MV-4-11 (cell line): Measurements from ENCODE around the gene PTK7.
"Not testable (repeated sequence)": the region's sequence is repeated elsewhere in the genome, so short reads cannot be mapped to it uniquely, and the experiment has no call there.

Source experiments
- DNase-seq: peaks from one replicate; lab custom pipeline; 2025; lab: John Stamatoyannopoulos, UW

Gene PTK7

DNA sequence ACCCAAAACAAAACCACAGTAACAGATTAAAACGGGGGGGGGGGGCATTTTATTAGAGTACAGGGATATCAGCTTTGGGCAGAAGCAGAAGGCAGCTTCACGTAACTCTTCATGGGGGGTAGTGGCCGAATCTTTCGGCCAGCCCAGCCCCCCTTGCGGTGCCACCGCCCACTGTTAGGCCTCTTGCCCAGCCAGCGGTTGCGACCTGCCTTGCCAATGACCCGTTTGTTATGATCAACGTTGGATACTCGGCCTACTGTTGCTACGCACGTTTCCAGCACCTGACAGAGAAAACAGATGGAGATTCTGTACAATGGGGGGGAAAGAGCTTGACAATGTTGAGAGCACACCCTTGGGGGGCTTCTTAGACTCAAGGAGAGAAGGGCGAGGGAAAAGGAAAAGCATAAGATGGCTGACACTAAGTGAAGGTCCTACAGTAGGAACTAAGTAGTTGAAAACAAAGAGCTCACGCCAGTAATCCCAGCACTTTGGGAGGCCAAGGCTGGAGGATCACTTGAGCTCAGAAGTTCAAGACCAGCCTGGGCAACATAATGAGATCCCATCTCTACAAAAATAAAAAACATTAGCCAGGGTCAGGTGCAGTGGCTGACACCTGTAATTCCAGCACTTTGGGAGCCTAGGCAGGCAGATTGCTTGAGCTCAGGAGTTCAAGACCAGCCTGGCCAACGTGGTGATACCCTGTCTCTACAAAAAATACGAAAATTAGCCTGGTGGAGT is 21.7 kb upstream of the PTK7 start:
- no peak for DNase-seq

DNA sequence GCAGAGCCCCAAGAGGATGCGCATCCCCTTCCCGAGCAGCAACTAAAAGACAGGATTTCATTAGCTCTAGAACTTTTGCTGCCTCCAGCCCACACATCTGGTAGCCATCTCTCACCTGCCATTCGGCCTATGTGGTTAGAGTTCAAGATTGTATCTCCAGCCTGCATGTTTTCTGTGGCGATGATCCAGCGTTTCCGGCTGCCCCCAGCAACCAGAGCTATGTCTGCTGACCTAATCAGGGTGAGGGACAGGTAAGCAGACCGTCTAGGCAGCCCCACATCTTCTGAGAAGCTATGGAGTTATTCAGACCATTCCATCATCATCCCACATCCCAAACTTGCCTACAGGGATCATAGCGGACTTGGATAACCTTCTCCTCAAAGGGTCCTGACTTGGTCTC is 20.1 kb upstream of the PTK7 start:
- DNase-seq: no peak

DNA sequence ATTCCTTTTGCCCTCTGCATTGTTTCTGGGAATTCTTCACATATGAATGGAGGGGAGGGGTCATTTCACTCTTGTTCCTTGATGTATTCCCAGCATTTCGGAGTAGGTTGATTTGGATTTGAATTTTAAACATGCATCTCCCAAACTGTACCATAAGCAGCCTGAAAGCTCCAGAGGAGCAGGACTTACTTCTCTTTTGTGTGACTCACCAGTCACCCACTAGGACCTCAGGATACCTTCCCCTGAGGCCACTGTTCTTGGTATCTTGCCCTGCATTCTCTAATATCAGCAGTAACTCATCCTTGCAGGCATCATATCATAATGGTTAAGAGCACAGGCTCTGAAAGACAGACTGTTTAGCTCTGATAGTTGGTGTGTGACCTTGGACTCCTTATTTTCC is 17.6 kb upstream of the PTK7 start:
- DNase-seq: peak; percentile 20

DNA sequence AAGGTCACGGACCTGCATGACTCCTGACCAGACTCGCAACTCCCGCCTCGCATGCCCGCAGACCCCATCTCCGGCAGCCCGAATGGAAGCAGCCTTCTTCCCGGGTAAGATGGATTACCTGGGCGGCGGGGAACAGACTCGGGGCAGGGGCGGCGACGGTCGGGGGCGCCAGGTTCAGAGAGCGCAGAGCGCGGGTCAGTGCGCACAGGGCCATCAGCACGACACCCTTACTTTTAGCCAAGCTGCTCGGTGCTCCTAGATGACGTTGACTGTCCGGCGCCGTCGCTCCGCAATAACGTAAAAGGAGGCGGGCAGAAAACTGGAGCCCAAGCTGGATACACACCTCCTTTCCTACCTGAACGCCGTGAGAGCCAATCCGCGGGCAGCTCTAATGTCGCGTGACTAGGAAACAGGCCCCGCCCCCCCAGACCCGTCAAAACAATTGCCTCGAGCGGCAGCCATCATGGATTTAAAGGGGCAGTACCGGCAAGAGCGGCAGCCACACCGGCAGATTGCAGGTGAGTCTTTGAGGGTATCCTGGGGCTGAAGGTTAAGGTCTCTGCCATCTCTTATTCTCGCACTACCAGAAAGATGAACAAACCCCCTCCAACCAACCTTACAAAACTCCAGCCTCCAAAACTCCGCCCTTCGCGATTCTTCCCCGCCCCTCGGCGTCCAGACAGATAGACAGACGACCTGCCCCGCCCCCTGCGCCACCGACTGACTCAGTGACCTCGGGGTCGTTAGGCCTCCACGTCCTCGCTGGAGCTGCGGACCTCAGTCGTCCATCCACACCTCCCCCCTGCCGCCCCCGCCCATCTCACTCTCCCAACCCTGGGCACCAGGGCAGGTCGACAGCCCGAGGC is 16.7 kb upstream of the PTK7 start, which contains the start of the genes KLC4 and MRPL2:
TSS of gene KLC4 (plus strand) at position 464 of the 866 bp plus-strand sequence. CDS start 1,705 bp downstream, outside the sequence.
TSS of gene MRPL2 (minus strand) at position 267 of the 866 bp plus-strand sequence. CDS start at position 214, 53 bp downstream.
- peak; percentile 98 for DNase-seq

DNA sequence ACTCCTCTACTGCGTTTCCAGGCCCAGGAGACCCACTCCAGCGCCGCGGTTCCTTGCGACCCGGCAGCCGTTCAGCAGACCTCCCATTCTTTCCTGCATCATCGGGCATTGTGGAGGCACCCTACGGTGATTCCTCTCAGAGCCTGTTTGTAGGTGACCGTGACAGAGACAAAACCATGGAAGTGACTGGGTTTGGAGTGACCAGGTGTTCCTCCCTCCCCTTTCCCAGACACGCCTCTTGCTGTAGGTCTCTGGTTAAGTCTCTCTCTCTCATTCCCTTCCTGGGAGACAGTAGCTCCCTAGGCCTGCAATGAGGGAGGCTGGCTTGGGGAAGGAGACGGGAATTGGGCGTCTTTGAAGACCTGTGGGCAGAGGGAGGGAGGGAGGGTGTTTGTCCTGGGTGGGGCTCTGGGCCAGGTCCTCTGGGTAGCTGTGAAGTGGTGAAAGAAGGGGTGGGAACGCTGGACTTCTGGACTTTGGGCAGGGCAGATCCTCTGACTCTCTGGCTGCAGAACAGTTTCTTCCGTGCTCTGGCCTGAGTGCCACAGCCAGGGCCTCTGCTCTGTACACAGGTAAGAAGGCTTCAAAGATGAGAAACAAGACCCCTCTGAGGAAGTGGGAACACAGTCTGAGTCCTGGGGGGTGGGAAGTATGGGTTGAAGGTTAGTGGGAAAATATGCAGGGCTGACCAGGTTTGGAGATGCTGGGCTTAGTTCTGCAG is 15.9 kb upstream of the PTK7 start:
- DNase-seq: no peak

DNA sequence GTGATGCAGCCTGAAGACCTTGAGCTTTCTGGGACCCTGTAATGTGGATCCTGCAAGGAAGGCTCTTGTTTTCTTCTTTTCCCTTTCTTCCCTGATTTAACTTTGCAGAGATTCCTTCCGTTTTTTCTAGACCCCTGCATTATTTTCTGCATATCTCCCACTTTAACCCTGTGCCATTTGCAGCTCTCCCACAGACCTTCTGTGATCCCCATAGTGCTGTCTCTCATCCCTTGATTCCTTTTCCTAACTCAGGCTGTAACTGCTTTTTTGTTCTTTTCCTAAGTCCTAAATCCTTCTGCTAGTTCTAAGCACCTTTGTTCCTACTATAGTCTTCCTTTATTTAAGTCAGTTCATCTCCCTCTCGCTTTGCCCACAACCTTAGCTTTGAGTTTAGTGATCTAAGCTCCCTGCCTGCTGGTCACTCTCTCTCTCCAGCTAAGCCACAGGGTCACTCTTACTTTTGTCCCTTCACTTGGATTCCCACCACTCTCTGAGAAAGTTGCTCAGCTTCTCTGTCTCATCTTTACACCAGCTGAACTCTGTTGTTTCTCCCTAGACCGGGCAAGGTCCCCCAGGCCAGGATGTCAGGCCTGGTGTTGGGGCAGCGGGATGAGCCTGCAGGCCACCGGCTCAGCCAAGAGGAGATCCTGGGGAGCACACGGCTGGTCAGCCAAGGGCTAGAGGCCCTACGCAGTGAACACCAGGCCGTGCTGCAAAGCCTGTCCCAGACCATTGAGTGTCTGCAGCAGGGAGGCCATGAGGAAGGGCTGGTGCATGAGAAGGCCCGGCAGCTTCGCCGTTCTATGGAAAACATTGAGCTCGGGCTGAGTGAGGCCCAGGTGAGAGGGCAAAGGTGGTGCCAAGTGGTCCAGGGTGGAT is 15.1 kb upstream of the PTK7 start:
- no peak for DNase-seq

DNA sequence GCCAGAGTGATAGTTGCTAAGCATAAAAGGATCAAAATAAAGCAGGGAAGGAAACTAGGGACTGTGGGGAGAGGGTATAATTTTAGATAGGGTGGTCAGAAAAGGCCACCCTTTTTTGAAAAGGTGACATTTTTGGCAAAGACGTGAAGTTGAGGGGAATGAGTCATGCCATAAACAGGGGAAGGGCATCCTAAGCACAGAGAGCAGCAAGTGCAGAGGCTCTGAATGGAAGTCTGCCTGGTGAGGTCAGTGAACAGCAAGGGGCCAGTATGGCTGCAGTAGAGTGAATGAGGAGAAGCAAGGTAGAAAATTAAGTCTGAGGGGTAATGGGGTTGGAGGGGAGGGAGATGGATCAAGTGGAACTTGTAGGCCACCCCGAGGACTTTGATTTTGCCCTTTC is 14.3 kb upstream of the PTK7 start:
- no peak for DNase-seq

DNA sequence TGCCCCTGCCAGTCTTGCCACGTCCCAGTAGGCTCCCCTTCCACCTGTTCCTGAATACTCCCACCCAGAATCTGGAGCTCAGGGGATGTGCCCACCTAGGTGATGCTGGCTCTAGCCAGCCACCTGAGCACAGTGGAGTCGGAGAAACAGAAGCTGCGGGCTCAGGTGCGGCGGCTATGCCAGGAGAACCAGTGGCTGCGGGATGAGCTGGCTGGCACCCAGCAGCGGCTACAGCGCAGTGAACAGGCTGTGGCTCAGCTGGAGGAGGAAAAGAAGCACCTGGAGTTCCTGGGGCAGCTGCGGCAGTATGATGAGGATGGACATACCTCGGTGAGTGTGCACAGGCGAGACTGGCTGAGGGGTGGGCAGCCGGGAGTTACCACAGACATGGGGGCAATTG is 13.3 kb upstream of the PTK7 start:
- no peak for DNase-seq

DNA sequence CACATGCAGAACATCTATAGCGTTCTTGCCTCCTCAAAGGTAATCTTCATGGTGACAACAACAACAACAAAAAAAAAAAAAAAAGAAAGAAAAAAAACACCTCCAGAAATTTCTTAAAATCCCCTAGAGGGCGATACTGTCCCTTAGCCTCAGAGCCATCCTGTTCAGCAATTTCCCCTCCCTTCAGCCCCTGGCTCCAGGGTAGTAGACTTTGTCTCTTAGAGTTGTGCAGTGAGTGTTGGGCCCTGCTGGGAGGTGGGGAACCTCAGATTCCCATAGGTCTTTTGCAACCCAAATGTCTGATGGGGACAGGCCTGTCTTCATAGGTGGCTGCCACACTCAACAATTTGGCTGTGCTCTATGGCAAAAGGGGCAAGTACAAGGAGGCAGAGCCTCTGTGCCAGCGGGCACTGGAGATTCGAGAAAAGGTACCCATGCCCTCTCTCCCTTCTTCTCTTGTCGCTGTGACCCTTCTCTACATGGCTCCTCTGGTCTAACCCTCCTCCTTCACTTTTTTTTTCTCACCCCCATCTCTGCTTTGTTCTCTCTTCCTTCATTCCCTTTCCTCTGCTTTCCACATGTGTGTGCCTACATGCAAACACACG is 6.0 kb upstream of the PTK7 start:
- peak; percentile 40 for DNase-seq

DNA sequence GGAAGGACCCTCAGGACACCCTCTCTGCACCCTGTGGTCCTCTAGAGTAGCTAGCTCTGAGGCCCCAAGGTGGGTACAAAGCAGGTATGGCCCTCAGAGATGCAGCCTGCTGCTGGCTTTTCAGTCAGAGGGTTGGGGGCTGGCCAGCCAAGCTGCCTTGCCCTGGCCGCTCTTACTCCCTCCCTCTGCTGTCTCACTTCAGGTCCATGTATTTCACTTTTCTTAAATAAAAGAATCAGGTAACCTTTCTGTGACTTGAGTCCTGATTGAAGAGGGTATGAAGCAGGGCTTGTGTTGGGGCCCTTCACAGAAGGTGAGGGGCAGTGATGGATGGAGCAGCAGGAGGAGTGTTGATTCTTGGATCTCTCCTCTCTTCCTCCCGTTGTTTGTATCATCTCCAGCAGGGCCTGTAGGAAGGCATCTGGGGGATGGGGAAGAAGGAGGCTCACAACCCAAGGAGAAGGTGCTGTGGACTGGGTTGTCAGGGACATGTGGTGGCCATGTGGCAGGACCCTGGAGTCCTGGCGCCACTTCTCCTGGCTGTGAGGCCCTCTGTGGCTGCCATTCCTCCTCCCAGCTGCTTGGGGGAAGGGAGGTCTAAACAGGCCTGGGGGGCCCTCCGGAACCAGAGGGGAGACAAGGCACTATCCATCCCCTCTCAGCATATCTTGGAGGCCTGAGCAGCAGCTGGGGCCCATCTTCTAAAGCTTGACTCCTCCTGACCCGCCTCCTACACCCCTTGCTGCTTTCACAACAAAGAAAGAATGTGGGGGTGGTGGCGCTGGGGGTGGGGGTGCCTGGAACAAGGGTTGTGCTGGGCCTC is 1.1 kb upstream of the PTK7 start:
- no peak for DNase-seq

DNA sequence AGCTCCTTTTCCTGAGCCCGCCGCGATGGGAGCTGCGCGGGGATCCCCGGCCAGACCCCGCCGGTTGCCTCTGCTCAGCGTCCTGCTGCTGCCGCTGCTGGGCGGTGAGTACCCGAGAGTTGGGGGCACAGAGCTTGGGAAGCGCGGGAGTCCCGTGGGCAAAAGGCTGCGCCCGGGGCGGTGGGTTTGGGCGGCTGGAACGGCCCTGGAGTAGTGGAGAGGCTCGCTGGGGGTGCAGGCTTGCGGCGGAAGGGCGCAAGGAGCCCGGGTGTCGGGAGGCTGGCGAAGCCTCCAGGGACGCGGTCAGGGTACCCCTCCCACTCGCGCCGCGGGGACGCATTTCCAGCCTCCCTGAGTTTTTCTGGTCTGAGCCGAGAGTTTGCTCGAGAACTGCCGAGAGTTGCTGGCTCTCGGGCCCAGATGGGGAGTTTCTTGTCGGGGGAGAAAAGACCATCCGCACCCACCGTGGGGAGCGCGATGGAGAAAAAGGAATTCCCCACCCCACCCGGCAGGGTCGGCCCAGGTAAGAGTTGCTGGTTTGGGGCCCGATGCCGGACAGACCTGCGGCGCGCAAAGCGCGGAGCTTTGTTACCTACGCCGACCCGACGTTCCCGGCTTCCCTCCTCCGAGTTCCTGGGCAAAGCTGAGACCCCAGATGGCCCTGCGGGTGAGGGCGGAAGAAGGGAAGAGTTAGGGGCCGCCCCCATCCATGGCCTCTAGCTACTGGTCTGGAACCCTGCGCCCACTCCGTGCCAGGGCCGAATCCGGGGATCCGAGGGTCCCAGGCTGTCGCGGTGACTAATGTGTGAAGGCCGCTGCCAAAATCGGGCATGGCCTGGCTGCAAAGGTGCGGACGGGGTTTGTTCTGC is 584 bp downstream of the PTK7 start:
- DNase-seq: no peak

DNA sequence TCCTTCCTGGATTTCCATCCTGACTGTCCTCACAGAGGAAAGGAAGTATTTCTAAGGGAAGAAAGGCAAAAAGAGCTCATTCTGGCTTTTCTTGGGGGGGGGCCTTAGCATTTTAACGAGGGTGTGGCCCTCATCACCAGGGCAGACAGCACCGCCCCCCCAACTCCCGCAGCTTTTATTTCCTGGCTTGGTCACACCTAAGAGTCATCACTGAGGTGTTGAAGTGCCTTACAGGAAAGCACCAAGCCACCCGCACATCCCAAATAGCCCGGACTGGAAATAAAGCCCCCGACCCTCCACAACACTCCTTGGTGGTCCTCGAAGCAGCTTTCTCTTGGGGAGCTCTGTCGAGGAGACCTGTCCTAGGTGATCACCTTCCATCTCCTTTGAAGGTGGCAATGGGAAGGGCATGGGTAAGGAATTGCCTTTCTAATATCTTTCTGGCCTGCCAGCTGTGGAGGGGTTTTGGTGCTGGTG is 1.3 kb downstream of the PTK7 start:
- DNase-seq: no peak

DNA sequence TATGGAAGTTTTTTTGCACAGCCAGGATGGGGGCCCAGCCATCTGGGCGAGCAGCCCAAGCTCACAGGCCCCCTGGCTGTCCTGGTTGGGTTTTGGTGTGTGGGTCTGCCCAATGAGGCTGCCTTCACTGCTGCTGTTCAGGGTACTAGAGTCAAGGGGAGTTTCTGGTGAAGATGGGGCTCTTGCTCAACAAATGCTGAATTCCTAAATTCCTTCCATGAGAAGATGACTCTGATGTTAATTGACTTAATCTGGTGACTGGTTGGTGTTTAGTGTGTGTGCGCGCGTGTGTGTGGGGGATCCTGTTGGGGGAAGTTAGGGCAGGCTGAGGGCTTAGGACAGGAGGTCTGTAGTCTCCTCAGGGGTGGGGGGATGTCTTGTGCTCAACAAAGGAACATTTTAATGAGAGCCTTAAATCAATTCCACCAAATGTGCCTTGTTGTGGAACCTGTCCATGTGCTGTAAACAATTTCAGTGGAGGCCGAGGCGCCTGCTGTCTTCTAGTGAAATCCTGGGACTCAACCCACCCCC is 1.9 kb downstream of the PTK7 start:
- no peak for DNase-seq

DNA sequence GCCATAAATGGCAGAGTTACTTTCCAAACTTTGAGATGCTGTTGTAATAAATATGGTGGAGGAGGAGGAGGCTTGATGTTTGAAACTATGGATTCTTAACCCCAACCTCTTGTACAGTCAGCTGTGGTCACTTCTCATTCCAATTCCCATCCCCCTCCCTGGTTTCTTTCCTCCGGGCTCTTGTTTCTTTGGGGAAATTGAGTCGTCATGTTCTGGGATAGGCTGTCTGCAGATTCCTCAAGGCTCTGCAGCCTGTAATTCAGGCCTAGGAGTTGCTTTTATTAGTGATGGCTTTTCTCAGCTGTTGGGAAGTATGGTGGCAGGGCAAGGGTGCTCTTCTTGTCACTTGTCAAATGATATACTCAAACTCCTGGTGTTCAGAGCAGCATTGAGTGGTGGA is 2.6 kb downstream of the PTK7 start:
- DNase-seq: no peak

DNA sequence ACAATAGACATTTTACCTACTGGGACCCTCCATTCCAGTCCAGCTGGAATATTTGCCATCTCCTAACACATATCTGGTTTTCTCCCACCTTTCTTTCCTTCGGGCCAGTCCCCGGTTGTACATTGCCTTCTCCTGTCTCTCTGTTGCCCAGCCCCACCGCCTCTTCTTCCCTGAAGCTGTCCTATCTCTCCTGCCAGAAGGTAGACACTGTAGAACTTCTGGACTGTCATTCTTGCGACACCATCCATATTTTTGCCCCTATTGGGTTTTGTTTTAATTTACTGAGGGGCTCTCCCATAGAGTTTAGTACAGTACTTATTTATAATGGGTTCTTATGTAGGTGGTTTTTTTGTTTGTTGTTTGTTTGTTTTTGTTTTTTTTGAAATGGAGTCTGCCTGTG is 4.9 kb downstream of the PTK7 start:
- DNase-seq: no peak

DNA sequence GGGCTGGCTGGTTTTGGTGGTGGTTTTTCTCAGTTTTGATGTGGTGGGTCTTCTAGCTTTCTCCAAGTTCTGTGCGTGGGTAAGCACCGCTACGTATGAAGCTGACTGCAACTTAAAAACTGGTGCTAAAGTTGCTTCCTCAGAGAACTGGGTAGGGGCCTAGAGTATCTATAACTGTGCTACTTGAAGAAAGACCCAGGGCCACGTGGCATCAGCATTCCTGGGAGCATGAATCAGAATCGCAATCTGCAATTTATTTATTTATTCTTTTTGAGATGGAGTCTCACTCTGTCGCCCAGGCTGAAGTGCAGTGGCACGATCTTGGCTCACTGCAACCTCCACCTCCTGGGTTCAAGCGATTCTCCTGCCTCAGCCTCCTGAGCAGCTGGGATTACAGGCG is 5.8 kb downstream of the PTK7 start:
- DNase-seq: not testable (repeated sequence)

DNA sequence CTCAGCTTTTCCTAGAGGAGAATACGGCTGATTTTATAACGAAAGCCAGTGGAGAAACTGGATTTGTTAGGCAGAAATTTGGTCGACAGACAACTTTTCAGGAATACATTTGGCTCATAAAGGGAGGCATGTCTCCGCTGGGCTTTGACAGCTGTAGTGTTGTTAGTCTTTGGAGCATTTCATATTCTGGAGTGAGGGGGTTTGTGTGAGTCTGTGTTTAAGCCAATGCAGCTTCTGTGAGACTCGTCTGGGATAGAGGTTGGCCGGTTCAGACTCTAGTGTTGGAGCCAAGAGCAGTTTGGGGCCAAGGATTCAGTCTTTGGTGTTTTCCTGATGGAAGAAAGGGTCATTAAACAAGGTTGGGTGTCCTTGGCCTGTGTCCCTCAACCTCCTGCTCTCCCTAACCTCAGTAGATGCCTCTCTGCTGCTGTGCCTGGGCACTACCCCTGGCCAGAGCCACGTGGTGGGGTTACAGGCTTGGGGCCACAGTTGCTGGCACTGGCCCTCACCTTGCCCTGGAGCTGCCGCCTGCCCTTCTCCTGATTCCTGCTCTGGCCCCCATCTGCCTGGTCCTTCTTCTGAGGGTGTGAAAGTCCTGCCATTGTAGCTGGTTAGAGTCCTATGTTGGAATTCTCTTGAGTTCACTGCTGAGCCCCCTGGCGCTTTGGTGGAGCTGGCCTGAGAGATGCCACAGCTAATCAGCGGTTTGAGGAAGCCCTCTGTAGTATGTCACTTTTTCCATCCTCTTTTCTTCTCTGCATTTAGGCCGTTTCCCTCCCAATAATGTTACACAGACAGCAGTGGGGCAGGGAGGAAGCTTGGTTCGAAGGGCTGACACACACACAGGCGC is 6.9 kb downstream of the PTK7 start:
- peak; percentile 15 for DNase-seq
